HG03558 (cell line): ENCODE measurements around the gene GRK1.
"Not testable (repeated sequence)": the region's sequence is repeated elsewhere in the genome, so short reads cannot be mapped to it uniquely, and the experiment has no call there.

Experiments
- ATAC-seq: cut with Tn5 transposase; IDR thresholded peaks from one replicate; pipeline ENCODE4 v1.9.1; 2021; ENCODE audit warnings: moderate number of reproducible peaks; ENCODE audit not compliant: unreplicated experiment; ENCODE audit errors: extremely low read depth

Gene GRK1

GRCh38 chr13:113739527-113740285, 72.7 kb downstream of the GRK1 start:
- no peak for ATAC-seq

DNA sequence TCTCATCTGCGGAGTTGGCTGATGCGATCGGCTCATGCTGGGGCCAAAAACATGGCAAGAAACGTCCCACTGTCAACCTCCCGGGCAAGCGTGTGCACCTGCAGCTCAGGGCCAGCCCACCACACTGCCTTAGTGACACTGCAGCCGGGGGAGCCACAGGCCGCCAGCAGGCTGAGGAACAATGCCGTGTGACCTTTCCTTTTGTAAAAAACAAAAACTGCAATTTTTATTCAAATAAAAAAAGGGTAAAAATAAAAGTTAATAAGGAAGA, 73.2 kb downstream of the GRK1 start:
- ATAC-seq = no peak

- ATAC-seq = no peak
Measured at GRCh38 chr13:113740661-113741060, 73.6 kb downstream of the GRK1 start.

DNA sequence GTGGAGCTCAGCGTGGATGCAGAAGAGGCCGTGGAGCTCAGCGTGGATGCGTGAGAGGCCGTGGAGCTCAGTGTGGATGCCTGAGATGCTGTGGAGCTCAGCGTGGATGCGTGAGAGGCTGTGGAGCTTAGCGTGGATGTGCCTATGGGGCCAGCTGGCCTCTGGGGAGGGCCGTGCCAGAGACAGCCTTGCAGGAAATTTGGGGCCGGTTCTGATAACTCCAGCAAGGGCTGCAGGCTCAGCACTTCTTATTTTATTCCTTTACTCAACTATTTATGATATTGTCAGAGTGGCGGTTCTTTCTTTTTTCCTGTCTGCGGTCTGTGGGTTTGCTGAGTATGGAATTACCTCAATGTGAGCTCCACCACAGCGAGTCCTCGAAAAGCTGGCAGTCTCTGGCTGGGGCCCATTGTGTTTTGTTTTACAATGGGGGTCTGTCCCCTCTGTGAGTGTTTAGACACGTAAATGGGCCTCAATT, 74.2 kb downstream of the GRK1 start:
- ATAC-seq = no peak

- ATAC-seq = no peak
Measured at GRCh38 chr13:113742000-113742441, 75.0 kb downstream of the GRK1 start.

DNA sequence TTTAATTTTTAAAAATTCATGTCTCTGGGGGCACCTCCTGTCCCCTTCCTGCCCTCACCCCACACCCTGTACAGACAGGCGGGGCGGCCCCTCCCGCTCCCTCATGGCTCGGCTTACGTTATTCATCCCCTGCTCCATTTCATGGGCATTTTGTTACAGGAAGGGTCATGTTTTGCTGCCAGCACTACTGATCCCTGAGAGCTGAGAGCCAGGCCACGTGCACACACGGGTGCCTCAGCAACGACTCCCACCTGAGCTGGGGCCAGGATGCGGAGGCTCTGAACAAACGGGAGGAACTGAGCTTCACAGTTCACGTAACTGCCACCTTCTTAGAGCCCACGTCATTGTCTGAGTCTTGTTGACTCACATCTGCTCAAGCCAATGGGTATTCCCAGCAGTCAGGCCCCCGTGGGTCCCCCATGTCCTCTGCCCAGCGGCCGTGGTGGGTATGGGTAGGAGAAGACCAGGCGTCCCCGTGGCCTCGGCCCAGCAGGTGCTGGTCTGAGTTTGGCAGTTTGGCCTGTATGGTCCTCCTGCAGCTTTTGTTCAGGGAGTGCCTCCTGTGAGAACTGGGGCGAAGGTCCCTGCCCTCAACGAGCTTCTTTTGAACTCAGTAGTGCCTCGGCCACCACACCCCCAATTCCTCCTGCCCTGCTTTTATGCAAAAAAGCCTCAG, 75.6 kb downstream of the GRK1 start:
- ATAC-seq = no peak

- no peak for ATAC-seq
Measured at GRCh38 chr13:113743366-113744195, 76.6 kb downstream of the GRK1 start.

DNA sequence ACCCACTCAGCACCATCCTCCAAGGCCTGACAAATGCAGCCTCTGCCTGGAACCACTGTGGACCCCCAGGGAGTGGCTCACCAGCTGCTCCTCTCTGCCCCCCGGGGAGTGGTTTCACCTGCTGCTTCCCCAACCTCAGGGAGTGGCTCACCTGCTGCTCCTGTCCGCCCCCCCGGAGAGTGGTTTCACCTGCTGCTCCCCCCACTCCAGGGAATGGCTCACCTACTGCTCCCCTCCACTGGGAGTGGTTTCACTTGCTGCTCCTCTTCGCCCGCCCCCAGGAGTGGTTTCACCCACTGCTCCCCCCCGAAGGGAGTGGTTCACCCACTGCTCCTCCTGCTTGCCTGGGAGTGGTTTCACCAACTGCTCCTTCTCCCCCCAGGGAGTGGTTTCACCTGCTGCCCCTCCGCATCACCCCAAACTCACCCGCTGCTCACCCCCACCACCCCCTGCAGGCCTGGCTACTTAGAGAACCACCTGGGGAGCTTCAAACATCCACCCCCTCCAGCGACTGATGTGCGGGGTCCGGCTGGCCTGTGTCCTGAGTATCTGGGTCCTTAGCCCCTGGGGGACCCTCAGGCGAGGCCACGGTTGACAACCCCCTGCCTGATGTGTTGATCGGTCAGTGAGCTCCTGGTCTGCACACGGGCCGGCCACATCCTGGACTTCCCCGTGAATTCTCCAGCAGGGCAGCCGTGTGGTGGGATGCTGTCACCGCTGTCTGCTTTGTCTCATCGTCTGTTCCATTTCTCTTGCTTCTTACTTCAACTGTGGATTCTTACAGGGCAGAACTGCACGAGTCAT, 77.4 kb downstream of the GRK1 start:
- no peak for ATAC-seq

GRCh38 chr13:113745059-113745458, 78.0 kb downstream of the GRK1 start:
- no peak for ATAC-seq

DNA sequence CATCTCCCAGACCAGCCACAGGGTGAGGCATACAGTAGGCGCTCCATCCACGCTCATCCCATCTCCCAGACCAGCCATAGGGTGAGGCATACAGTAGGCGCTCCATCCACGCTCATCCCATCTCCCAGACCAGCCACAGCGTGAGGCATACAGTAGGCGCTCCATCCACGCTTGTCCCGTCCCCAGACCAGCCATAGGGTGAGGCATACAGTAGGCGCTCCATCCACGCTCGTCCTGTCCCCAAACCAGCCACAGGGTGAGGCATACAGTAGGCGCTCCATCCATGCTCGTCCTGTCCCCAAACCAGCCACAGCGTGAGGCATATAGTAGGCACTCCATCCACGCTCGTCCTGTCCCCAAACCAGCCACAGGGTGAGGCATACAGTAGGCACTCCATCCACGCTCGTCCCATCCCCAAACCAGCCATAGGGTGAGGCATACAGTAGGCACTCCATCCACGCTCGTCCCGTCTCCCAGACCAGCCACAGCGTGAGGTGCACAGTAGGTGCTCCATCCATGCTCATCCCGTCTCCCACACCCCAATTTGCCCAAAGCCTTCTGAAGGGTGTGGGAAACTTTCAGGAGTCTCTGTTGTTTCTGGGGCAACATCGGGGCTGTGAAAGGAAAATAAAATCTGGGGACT, 78.6 kb downstream of the GRK1 start:
- ATAC-seq = not testable (repeated sequence)

DNA sequence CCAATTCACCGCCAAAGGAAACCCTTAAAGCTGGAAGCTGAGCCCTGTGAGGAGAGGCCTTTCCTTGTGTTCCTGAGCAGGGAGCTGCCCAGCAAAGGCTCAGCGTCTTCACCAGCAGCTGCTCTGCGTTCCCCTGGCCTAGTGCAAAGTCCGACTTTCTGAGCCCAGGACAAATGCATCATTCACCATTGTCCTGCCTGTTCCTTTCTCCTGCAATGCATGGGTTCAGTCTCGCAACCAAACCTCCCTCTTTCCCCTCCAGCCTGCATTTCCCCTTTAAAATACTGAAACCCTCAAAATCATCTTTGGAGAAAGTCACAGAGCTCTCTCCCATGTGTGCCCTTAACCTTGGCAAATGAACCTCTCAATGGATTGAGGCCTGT, 79.1 kb downstream of the GRK1 start:
- no peak for ATAC-seq

GRCh38 chr13:113746671-113747070, 79.7 kb downstream of the GRK1 start:
- no peak for ATAC-seq

GRCh38 chr13:113747291-113747833, 80.3 kb downstream of the GRK1 start:
- no peak for ATAC-seq

GRCh38 chr13:113748101-113748861, 81.3 kb downstream of the GRK1 start:
- no peak for ATAC-seq

- ATAC-seq = no peak
Measured at GRCh38 chr13:113748862-113749451, 81.9 kb downstream of the GRK1 start.

GRCh38 chr13:113749507-113749906, 82.5 kb downstream of the GRK1 start:
- ATAC-seq = no peak

- ATAC-seq = no peak
Measured at GRCh38 chr13:113749967-113750366, 82.9 kb downstream of the GRK1 start.

DNA sequence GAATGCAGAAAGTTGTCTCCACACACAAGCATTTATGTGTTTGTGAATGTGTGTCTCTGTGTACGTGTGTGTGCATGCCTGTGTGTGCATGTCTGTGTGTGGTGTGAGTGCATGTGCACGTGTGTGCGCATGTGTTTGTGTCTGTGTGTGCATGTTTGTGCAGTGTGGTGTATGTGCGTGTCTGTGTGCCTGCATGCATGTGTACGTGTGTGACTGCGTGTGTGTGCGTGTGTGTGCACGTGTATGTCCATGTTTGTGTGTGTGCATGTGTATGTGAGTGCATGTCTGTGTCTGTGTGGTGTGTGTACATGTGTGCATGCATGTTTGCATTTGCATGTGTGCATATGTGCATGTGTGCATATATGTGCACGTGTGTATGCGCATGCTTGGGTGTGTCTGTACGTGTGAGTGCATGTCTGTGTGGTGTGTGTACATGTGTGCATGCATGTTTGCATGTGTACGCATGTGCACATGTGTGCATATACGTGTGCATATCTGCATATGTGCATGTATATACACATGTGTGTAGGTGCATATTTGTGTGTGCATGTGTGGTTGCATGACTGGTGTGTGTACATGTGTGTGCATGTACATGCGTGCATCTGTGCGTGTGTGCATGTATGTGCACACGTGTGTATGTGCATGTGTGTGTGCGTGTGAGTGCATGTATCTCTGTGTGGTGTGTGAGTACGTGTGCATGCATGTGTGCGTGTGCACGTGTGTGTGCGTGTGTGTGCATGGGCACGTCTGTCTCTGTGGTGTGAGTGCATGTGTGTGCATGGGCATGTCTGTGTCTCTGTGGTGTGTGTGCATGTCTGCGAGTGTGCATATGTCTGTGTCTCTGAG, 83.8 kb downstream of the GRK1 start:
- no peak for ATAC-seq
